Lung (tissue), 12 donors: Measurements from ENCODE around the gene TMEM150C. TPM values are rescaled to one million over a fixed set of nuclear protein-coding genes. Genes with fewer than 3 reads are reported as not detected.

Experiments
- ATAC-seq: fragments of 200-7000 bp; cut with Tn5 transposase; one replicate; pipeline ENCODE4 v1.9.1; 2020; ENCODE audit warnings: moderate number of reproducible peaks; ENCODE audit not compliant: insufficient read depth, low FRiP score
- DNase-seq, 3 donors: peaks; one replicate each; pipeline ENCODE4 v3.0.0-alpha.2; 2013 to 2017
- H3K27ac ChIP-seq, 2 donors: one replicate each; pipeline ENCODE4 v1.5.1; 2013; ENCODE audit warnings: mild to moderate bottlenecking in 2 of 2, moderate library complexity in 2 of 2, control low read depth in 1 of 2, inconsistent platforms in 1 of 2, low read depth in 1 of 2, low read length in 1 of 2
- H3K27me3 ChIP-seq, 3 donors: one replicate each; pipeline ENCODE4 v1.5.1; 2013; ENCODE audit warnings: low read length in 2 of 3; ENCODE audit not compliant: control insufficient read depth in 3 of 3, insufficient read depth in 3 of 3
- H3K36me3 ChIP-seq, 4 donors: one replicate each; pipeline ENCODE4 v1.5.1; 2013; ENCODE audit warnings: low read length in 4 of 4, mild to moderate bottlenecking in 1 of 4, moderate library complexity in 1 of 4; ENCODE audit not compliant: control insufficient read depth in 4 of 4, insufficient read depth in 4 of 4
- H3K4me1 ChIP-seq, 5 donors: one replicate each; pipeline ENCODE4 v1.5.1; 2013; ENCODE audit warnings: low read length in 5 of 5, mild to moderate bottlenecking in 2 of 5, moderate library complexity in 1 of 5; ENCODE audit not compliant: control insufficient read depth in 5 of 5, insufficient read depth in 5 of 5
- H3K4me3 ChIP-seq: one replicate; pipeline ENCODE4 v1.5.1; 2013; ENCODE audit warnings: mild to moderate bottlenecking, control low read depth, moderate library complexity
- H3K9ac ChIP-seq, 2 donors: one replicate each; pipeline ENCODE4 v1.5.1; 2013; ENCODE audit warnings: low read length in 2 of 2, control low read depth in 1 of 2; ENCODE audit not compliant: insufficient read depth in 1 of 2
- H3K9me3 ChIP-seq, 4 donors: one replicate each; pipeline ENCODE4 v1.5.1; 2013; ENCODE audit warnings: low read length in 3 of 4, mild to moderate bottlenecking in 1 of 4, moderate library complexity in 1 of 4; ENCODE audit not compliant: control insufficient read depth in 4 of 4, insufficient read depth in 3 of 4
- WGBS, 2 donors: extraction: QIAGEN DNeasy Blood & Tissue Kit; methylation state at CpG; one replicate each; pipeline ENCODE4 v1.1.7; 2013; 5-methylcytosine and 5-hydroxymethylcytosine counted together
- polyA plus RNA-seq, 2 donors: library from polyadenylated mRNA; stranded (reverse); fragments of 200-250 nt; gene quantifications; one replicate each; pipeline ENCODE4 v1.2.1, GENCODE V29; 2013
- total RNA-seq, 2 donors: library from RNA; depleted of rRNA in 1 of 2; stranded (reverse); fragments of >200 nt in 1 of 2; gene quantifications; one replicate each; pipeline ENCODE4 v1.2.1, GENCODE V29; 2014 to 2021
- TF ChIP-seq, protein P1 (sequence below): IDR thresholded peaks from 2 replicates; pipeline ENCODE4 v1.5.1; 2012; ENCODE audit warnings: mild to moderate bottlenecking; ENCODE audit errors: control extremely low read depth, extremely low read depth
- donor health status: control.
- donor health status: control.
- donor health status: Bipolar disorder and iron deficiency.
- donor health status: healthy.
- donor health status: DM: yes; HTN: yes; CAD: no.

The TMEM150C gene
- total and polyA plus RNA-seq, 4 donors = 2.5 to 10.4 (median 4.2) TPM

GRCh38 chr4:82489987-82490386 lies 71.8 kb downstream of the TMEM150C start:
- Histone ChIP-seq H3K27me3 (no peaks in the 10 kb centered on the region), H3K4me1 (peaks cover 0 to 1% (median 0%) of the 10 kb centered on the region in 5 donors), H3K36me3 (peaks cover 0 to 3% (median 0%) of the 10 kb centered on the region in 4 donors), H3K4me3 (no peak overlapping the region), H3K9me3 (no peaks in the 10 kb centered on the region), H3K27ac (no peak overlapping the region), H3K9ac (no peak overlapping the region)
- WGBS, 2 donors = 75% methylated on average over 8 of the region's 8 CpGs
- TF ChIP-seq, protein P1, sequence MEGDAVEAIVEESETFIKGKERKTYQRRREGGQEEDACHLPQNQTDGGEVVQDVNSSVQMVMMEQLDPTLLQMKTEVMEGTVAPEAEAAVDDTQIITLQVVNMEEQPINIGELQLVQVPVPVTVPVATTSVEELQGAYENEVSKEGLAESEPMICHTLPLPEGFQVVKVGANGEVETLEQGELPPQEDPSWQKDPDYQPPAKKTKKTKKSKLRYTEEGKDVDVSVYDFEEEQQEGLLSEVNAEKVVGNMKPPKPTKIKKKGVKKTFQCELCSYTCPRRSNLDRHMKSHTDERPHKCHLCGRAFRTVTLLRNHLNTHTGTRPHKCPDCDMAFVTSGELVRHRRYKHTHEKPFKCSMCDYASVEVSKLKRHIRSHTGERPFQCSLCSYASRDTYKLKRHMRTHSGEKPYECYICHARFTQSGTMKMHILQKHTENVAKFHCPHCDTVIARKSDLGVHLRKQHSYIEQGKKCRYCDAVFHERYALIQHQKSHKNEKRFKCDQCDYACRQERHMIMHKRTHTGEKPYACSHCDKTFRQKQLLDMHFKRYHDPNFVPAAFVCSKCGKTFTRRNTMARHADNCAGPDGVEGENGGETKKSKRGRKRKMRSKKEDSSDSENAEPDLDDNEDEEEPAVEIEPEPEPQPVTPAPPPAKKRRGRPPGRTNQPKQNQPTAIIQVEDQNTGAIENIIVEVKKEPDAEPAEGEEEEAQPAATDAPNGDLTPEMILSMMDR = no peak
- ATAC-seq = no peak
- DNase-seq = no peak

GRCh38 chr4:82489076-82489475 lies 72.7 kb downstream of the TMEM150C start:
- WGBS, 2 donors = 98 to 100% methylated on average over 1 of the region's 1 CpG
- no peak overlapping the region for H3K9ac ChIP-seq
- no peak overlapping the region for H3K4me3 ChIP-seq
- DNase-seq = no peak
- H3K4me1 ChIP-seq = peaks cover 0 to 2% (median 0%) of the 10 kb centered on the region in 5 donors
- ATAC-seq = no peak
- H3K27ac ChIP-seq = no peak overlapping the region
- TF ChIP-seq, protein P1 = no peak
- no peaks in the 10 kb centered on the region for H3K27me3 ChIP-seq
- no peaks in the 10 kb centered on the region for H3K9me3 ChIP-seq
- peaks cover 0 to 3% (median 0%) of the 10 kb centered on the region in 4 donors for H3K36me3 ChIP-seq

GRCh38 chr4:82484996-82485783 lies 76.6 kb downstream of the TMEM150C start:
- Histone ChIP-seq H3K9me3 (no peaks in the 10 kb centered on the region), H3K4me3 (no peak overlapping the region), H3K27me3 (no peaks in the 10 kb centered on the region), H3K36me3 (peaks cover 0 to 3% (median 0%) of the 10 kb centered on the region in 4 donors), H3K9ac (no peak overlapping the region), H3K27ac (no peak overlapping the region), H3K4me1 (peaks cover 0 to 4% (median 0%) of the 10 kb centered on the region in 5 donors)
- 72 to 86% methylated on average over 14 of the region's 14 CpGs for WGBS, 2 donors
- ATAC-seq = no peak
- no peak for DNase-seq
- TF ChIP-seq, protein P1 = no peak
